ENCODE data around the gene G6PC2. TPM values are rescaled to one million over a fixed set of nuclear protein-coding genes. Genes with fewer than 3 reads are reported as not detected.

The G6PC2 gene
- total RNA-seq, 1 donor from 2014 or later = not detected

GRCh38 chr2:168951871-168952270 is 50.8 kb downstream of the G6PC2 start:
- no peak overlapping the region for H3K27ac Mint-ChIP-seq
- peaks cover 67% of the 10 kb centered on the region for H3K9me3 Mint-ChIP-seq
- H3K4me3 Mint-ChIP-seq = no peak overlapping the region
- no peaks in the 10 kb centered on the region for H3K4me1 Mint-ChIP-seq
- DNase-seq (ENCODE audit: low spot score in 2 of 2, unreplicated experiment in 2 of 2) = no peak
- peaks cover under 1% of the 10 kb centered on the region for H3K27me3 Mint-ChIP-seq (ENCODE audit: low read depth)
- TF ChIP-seq, protein P1, sequence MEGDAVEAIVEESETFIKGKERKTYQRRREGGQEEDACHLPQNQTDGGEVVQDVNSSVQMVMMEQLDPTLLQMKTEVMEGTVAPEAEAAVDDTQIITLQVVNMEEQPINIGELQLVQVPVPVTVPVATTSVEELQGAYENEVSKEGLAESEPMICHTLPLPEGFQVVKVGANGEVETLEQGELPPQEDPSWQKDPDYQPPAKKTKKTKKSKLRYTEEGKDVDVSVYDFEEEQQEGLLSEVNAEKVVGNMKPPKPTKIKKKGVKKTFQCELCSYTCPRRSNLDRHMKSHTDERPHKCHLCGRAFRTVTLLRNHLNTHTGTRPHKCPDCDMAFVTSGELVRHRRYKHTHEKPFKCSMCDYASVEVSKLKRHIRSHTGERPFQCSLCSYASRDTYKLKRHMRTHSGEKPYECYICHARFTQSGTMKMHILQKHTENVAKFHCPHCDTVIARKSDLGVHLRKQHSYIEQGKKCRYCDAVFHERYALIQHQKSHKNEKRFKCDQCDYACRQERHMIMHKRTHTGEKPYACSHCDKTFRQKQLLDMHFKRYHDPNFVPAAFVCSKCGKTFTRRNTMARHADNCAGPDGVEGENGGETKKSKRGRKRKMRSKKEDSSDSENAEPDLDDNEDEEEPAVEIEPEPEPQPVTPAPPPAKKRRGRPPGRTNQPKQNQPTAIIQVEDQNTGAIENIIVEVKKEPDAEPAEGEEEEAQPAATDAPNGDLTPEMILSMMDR (IDR thresholded peaks at IDR 0.05; ENCODE audit: unreplicated experiment) = no peak
- peaks cover 17% of the 10 kb centered on the region for H3K36me3 Mint-ChIP-seq

- H3K4me1 Mint-ChIP-seq = no peaks in the 10 kb centered on the region
Measured at GRCh38 chr2:168952424-168952823, 51.3 kb downstream of the G6PC2 start.

GRCh38 chr2:168954256-168954655 is 53.2 kb downstream of the G6PC2 start:
- Mint-ChIP-seq H3K9me3 (peaks cover 62% of the 10 kb centered on the region), H3K4me1 (no peaks in the 10 kb centered on the region), H3K36me3 (peaks cover 16% of the 10 kb centered on the region), H3K27me3 (ENCODE audit: low read depth) (no peaks in the 10 kb centered on the region), H3K4me3 (no peak overlapping the region), H3K27ac (no peak overlapping the region)
- no peak for DNase-seq (ENCODE audit: low spot score in 2 of 2, unreplicated experiment in 2 of 2)
- TF ChIP-seq, protein P1 (IDR thresholded peaks at IDR 0.05; ENCODE audit: unreplicated experiment) = no peak

More at GRCh38 chr2:168952424-168952823, 51.3 kb downstream of the G6PC2 start:
- no peaks in the 10 kb centered on the region for H3K27me3 Mint-ChIP-seq (ENCODE audit: low read depth)
- peaks cover 17% of the 10 kb centered on the region for H3K36me3 Mint-ChIP-seq
- TF ChIP-seq, protein P1 (IDR thresholded peaks at IDR 0.05; ENCODE audit: unreplicated experiment) = no peak
- peaks cover 67% of the 10 kb centered on the region for H3K9me3 Mint-ChIP-seq
- no peak overlapping the region for H3K4me3 Mint-ChIP-seq
- H3K27ac Mint-ChIP-seq = no peak overlapping the region
- DNase-seq (ENCODE audit: low spot score in 2 of 2, unreplicated experiment in 2 of 2) = no peak

- H3K36me3 Mint-ChIP-seq = peaks cover 14% of the 10 kb centered on the region
- TF ChIP-seq, protein P1 (IDR thresholded peaks at IDR 0.05; ENCODE audit: unreplicated experiment) = no peak
- H3K4me1 Mint-ChIP-seq = no peaks in the 10 kb centered on the region
- no peak overlapping the region for H3K27ac Mint-ChIP-seq
- H3K9me3 Mint-ChIP-seq = peaks cover 54% of the 10 kb centered on the region
- H3K4me3 Mint-ChIP-seq = no peak overlapping the region
- no peak for DNase-seq (ENCODE audit: low spot score in 2 of 2, unreplicated experiment in 2 of 2)
- H3K27me3 Mint-ChIP-seq (ENCODE audit: low read depth) = no peaks in the 10 kb centered on the region
Measured at GRCh38 chr2:168955321-168955720, 54.2 kb downstream of the G6PC2 start.

DNA sequence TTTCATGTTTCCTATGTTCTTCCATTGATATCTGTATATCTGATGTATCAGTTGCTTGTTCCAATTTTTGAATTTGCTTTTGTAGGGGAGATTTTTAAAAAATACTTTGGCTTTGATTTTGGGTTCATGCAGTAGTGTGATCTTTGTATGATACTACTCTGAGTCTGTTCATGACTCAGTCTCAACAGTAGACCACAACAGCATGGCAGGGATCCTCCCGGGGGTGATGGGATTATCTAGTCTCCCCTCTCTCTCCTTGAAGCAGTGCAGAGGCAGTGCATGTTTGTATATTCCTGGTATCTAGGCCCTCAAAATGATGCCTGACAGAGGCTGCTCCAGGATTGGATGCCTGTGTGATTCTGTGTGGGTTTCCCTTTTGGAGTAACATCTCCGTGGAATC is 55.3 kb downstream of the G6PC2 start:
- Mint-ChIP-seq H3K27ac (no peak overlapping the region), H3K9me3 (peaks cover 44% of the 10 kb centered on the region), H3K27me3 (ENCODE audit: low read depth) (no peaks in the 10 kb centered on the region), H3K4me1 (no peaks in the 10 kb centered on the region), H3K4me3 (no peak overlapping the region), H3K36me3 (peaks cover 11% of the 10 kb centered on the region)
- TF ChIP-seq, protein P1 (IDR thresholded peaks at IDR 0.05; ENCODE audit: unreplicated experiment) = no peak
- DNase-seq (ENCODE audit: low spot score in 2 of 2, unreplicated experiment in 2 of 2) = no peak

Other genes starting within 250 kb of the G6PC2 start
- gene NOSTRIN, start 98.7 kb upstream of the G6PC2 start, total RNA-seq = 0.90 to 1.0 TPM (median 0.98 TPM) in 3 replicates
- gene SPC25, start 10.9 kb upstream of the G6PC2 start, total RNA-seq = 9.1 to 10.3 TPM (median 10.1 TPM) in 3 replicates
- 0.02 to 0.18 TPM (median 0.07 TPM) in 3 replicates for gene ABCB11, start 130.0 kb downstream of the G6PC2 start, total RNA-seq
- gene DHRS9, start 168.3 kb downstream of the G6PC2 start, total RNA-seq = 0.16 to 0.18 TPM in 2 of 3 replicates, not detected in the other